K562 (cell line): ENCODE measurements around the gene C3orf80. TPM values are rescaled to one million over a fixed set of nuclear protein-coding genes. Genes with fewer than 3 reads are reported as not detected.

Experiments
- ATAC-seq: fragments of 200-7000 bp; cut with Tn5 transposase; 3 replicates; pipeline ENCODE4 v1.9.1; 2020; ENCODE audit warnings: moderate library complexity
- BruUV-seq: library from RNA; stranded (reverse); fragments of 400-500 nt; replicated peaks from 2 replicates; lab custom pipeline; 2021; lab: Mats Ljungman, UMichigan
- CTCF ChIA-PET: fragments of 300-600 bp; formaldehyde crosslinking; extraction: SDS; loops from one replicate; lab custom pipeline; 2021; ENCODE audit warnings: low intra/inter-chr PET ratio; lab: Yijun Ruan, JAX
- POLR2A ChIA-PET: fragments of 300-600, 350-650 bp; sonication (Branson Sonifier 250); formaldehyde crosslinking; extraction: SDS; loops from one replicate; lab custom pipeline; 2021; ENCODE audit warnings: antibody characterized with exemption, inconsistent platforms; lab: Yijun Ruan, JAX
- DNase-seq, 4 experiments: peaks; one replicate each; pipeline versions ENCODE4 v3.0.0 to v3.0.0-alpha.2; 2011 to 2018; ENCODE audit warnings: low spot score in 3 of 4, mixed read lengths in 3 of 4; ENCODE audit errors: extremely low read depth in 1 of 4
- FAIRE-seq: peaks from 2 replicates; lab custom pipeline; 2011; peaks lifted over from hg19 to GRCh38; lab: Jason Lieb, UNC
- H2AFZ ChIP-seq: 2 replicates; pipeline ENCODE4 v1.6.0; 2011; ENCODE audit warnings: low read depth, low read length, control low read depth, inconsistent platforms
- H3K27ac ChIP-seq: fragments of 200-600 bp; 3 replicates; pipeline ENCODE4 v1.8.0; 2011; ENCODE audit warnings: low read depth, mild to moderate bottlenecking, control low read depth, inconsistent platforms, low read length, moderate library complexity, mixed read lengths; ENCODE audit errors: extremely low read depth
- H3K27me3 ChIP-seq, 2 experiments: fragments of 300-600 bp in 1 of 2; 2 replicates in 1 of 2; 3 replicates in 1 of 2; pipeline versions ENCODE4 v1.6.0 to v1.8.0; 2011; ENCODE audit warnings: inconsistent platforms in 2 of 2, low read length in 2 of 2, mild to moderate bottlenecking in 1 of 2, mixed read lengths in 1 of 2, moderate library complexity in 1 of 2; ENCODE audit not compliant: control insufficient read depth in 2 of 2, insufficient read depth in 2 of 2
- H3K36me3 ChIP-seq: fragments of 300-600 bp; 3 replicates; pipeline ENCODE4 v1.8.0; 2011; ENCODE audit warnings: mild to moderate bottlenecking, low read length, inconsistent platforms; ENCODE audit not compliant: control insufficient read depth, insufficient read depth
- H3K4me1 ChIP-seq, 2 experiments: fragments of 200-600 bp in 1 of 2; replicated peaks in 1 of 2; 2 replicates in 1 of 2; 3 replicates in 1 of 2; pipeline versions ENCODE4 v1.5.1 to v1.8.0; 2011; ENCODE audit warnings: inconsistent platforms in 2 of 2, low read length in 2 of 2, mild to moderate bottlenecking in 1 of 2, mixed read lengths in 1 of 2, moderate library complexity in 1 of 2; ENCODE audit not compliant: control insufficient read depth in 2 of 2, insufficient read depth in 2 of 2
- H3K4me2 ChIP-seq: 2 replicates; pipeline ENCODE4 v1.6.1; 2011; ENCODE audit warnings: low read length, control low read depth, inconsistent platforms, mixed read lengths; ENCODE audit not compliant: insufficient read depth
- H3K4me3 ChIP-seq: fragments of 200-600 bp; sonication (generic), shearing (Covaris generic); 2 replicates; pipeline ENCODE4 v1.5.1; 2016; ENCODE audit warnings: control low read depth, inconsistent platforms
- H3K79me2 ChIP-seq: fragments of 200-600 bp; 3 replicates; pipeline ENCODE4 v1.8.0; 2011; ENCODE audit warnings: low read length, inconsistent platforms; ENCODE audit not compliant: control insufficient read depth, insufficient read depth
- H3K9ac ChIP-seq, 2 experiments: 2 replicates each; pipeline versions ENCODE4 v1.6.0 to v1.6.1; 2011; ENCODE audit warnings: low read depth in 2 of 2, low read length in 2 of 2, control low read depth in 1 of 2, inconsistent platforms in 1 of 2, mild to moderate bottlenecking in 1 of 2, mixed read lengths in 1 of 2; ENCODE audit not compliant: insufficient read depth in 1 of 2
- H3K9me1 ChIP-seq: one replicate; pipeline ENCODE4 v1.6.0; 2011; ENCODE audit warnings: inconsistent platforms, mild to moderate bottlenecking, low read length, moderate library complexity; ENCODE audit not compliant: control insufficient read depth, insufficient read depth
- H3K9me3 ChIP-seq: replicated peaks from 2 replicates; pipeline ENCODE4 v1.5.1; 2011; ENCODE audit warnings: low read depth, low read length, inconsistent platforms; ENCODE audit not compliant: control insufficient read depth, insufficient read depth
- H4K20me1 ChIP-seq: replicated peaks from 2 replicates; pipeline ENCODE4 v1.6.1; 2011; ENCODE audit warnings: low read length, inconsistent platforms, mixed read lengths; ENCODE audit not compliant: control insufficient read depth, insufficient read depth
- BCLAF1 ChIP-seq, 2 experiments: fragments of 450-650 bp in 1 of 2; IDR thresholded peaks; 2 replicates each; pipeline ENCODE4 v1.6.1; 2011 to 2017; ENCODE audit warnings: low read depth in 2 of 2, antibody characterized with exemption in 1 of 2, borderline replicate concordance in 1 of 2, low read length in 1 of 2, mild to moderate bottlenecking in 1 of 2, mixed read lengths in 1 of 2; ENCODE audit not compliant: control insufficient read depth in 1 of 2
- LEF1 ChIP-seq: fragments of 450-650 bp; IDR thresholded peaks from 2 replicates; pipeline ENCODE4 v1.6.1; 2016; ENCODE audit warnings: mild to moderate bottlenecking
- WGBS: fragments of 100-300 bp; shearing (Covaris generic); methylation state at CpG from one replicate; pipeline ENCODE4 v1.1.6; 2016; ENCODE audit warnings: low coverage, mixed read lengths; ENCODE audit not compliant: insufficient coverage; ENCODE audit errors: missing lambda C conversion rate; 5-methylcytosine and 5-hydroxymethylcytosine counted together
- in situ Hi-C: fragments of 300-500 bp; cut with MboI; formaldehyde crosslinking; loops from 4 replicates; pipeline ENCODE4 v1.15.0; 2018; ENCODE audit warnings: inconsistent platforms, mixed read lengths
- intact Hi-C: fragments of 100-400 bp; cut with micrococcal nuclease; formaldehyde crosslinking; loops from 2 replicates; pipeline ENCODE4 v1.14.2; 2022
- polyA plus RNA-seq, 8 experiments: library from polyadenylated mRNA; depleted of rRNA in 4 of 8; stranded (reverse) in 5 of 8; unstranded in 3 of 8; fragments of >200 nt; fragmentation: Nextera tagmentation in 2 of 8; fragmentation: Illumina TruSeq in 1 of 8; extraction: Ambion mirVana in 2 of 8; extraction: Trizol in 1 of 8; gene quantifications; 2 replicates each; pipeline versions ENCODE4 v1.2.1 to v1.2.3, GENCODE V29; 2011 to 2014; ENCODE audit warnings: inconsistent platforms in 1 of 8, missing spikeins in 1 of 8
- total RNA-seq, 7 experiments: library from RNA; depleted of rRNA in 6 of 7; stranded (reverse); fragments of >200 nt in 6 of 7; fragmentation: Illumina TruSeq in 2 of 7; extraction: Trizol in 2 of 7; gene quantifications; 2 replicates each; pipeline versions ENCODE4 v1.2.1 to v1.2.3, GENCODE V29; 2011 to 2021; ENCODE audit warnings: low replicate concordance in 1 of 7

C3orf80 gene
- total and polyA plus RNA-seq, 9 of the 15 experiments (the other 6 are each of a cell fraction or from before 2014, with no cell fraction given), result 0.03 to 0.75 (median 0.07) TPM

GRCh38 chr3:160224811-160225175 lies 429 bp upstream of the C3orf80 start:
- no peak for DNase-seq
- peak overlapping the region; percentile 81; the same call in 1 of the 2 replicates for H3K4me2 ChIP-seq
- H3K4me3 ChIP-seq, result peak overlapping the region; percentile 51
- peaks cover 8 to 29% of the 10 kb centered on the region in 2 experiments for H3K27me3 ChIP-seq
- no peaks in the 10 kb centered on the region for H3K79me2 ChIP-seq
- no peaks in the 10 kb centered on the region for H3K9me3 ChIP-seq
- peaks cover 0 to 21% of the 10 kb centered on the region in 2 experiments; a peak in 2 of 5 replicates for H3K4me1 ChIP-seq
- H2AFZ ChIP-seq, result peak overlapping the region; percentile 87
- no peak overlapping the region for H3K27ac ChIP-seq
- H4K20me1 ChIP-seq, result no peaks in the 10 kb centered on the region
- no peaks in the 10 kb centered on the region for H3K9me1 ChIP-seq
- ATAC-seq, result no peak
- H3K36me3 ChIP-seq, result no peaks in the 10 kb centered on the region
- ChIA-PET POLR2A (interaction anchor here (1.3 kb wide), 1 partner anchor 8 kb away, joined by 4 read pairs; no protein-coding TSS in a partner anchor), CTCF (no interaction called here)
- intact Hi-C loops (loop anchor here (5.0 kb wide), 1 partner anchor 178 kb away; no protein-coding TSS in a partner anchor), in situ Hi-C loops (loop anchor here (25.0 kb wide), 1 partner anchor 1013 kb away; no protein-coding TSS in a partner anchor)
- 14% methylated on average over 14 of the region's 16 CpGs for WGBS
- no TSS peak for BruUV-seq
- TF ChIP-seq BCLAF1 (IDR thresholded peaks at IDR 0.05; ENCODE audit: borderline replicate concordance in 1 of 2, control insufficient read depth in 1 of 2, low read depth in 2 of 2, low read length in 1 of 2) (no peak), LEF1 (0 out of 2 replicates have a peak, but pooled peaks have one; percentile 15)
- FAIRE-seq, result no peak
- peak overlapping the region in 1 of 2 experiments; percentile 90; a peak in 3 of 4 replicates for H3K9ac ChIP-seq
